Retinal pigment epithelial cell (primary cell): ENCODE measurements around the gene TANGO6.
"Not testable (repeated sequence)": the region's sequence is repeated elsewhere in the genome, so short reads cannot be mapped to it uniquely, and the experiment has no call there.

Experiments
- DNase-seq: peaks from one replicate; pipeline ENCODE4 v3.0.0-alpha.2; 2010; ENCODE audit warnings: low read depth
- H3K4me3 ChIP-seq: 2 replicates; pipeline ENCODE4 v1.5.1; 2011; ENCODE audit warnings: mild to moderate bottlenecking, low read length, control low read depth, moderate library complexity
- TF ChIP-seq, protein P1 (sequence below): conservative IDR thresholded peaks from 2 replicates; pipeline ENCODE4 v1.5.1; 2011; ENCODE audit warnings: low read depth, low read length, control low read depth, inconsistent platforms

Gene TANGO6

DNA sequence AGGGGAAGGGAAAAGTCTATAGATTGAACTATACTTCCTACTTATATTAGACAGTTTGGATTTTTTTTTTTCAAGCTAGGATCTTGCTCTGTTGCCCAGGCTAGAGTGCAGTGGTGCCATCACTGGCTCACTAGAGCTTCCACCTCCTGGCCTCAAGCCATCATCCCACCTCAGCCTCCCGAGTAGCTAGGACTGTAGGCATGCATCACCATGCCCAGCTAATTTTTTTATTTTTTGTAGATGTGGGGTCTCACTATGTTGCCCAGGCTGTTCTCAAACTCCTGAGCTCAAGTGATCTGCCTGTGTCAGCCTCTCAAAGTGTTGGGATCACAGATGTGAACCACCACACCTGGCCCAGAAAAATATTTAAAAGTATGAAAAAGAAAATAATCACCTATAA lies 141.1 kb downstream of the TANGO6 start:
- TF ChIP-seq, protein P1, sequence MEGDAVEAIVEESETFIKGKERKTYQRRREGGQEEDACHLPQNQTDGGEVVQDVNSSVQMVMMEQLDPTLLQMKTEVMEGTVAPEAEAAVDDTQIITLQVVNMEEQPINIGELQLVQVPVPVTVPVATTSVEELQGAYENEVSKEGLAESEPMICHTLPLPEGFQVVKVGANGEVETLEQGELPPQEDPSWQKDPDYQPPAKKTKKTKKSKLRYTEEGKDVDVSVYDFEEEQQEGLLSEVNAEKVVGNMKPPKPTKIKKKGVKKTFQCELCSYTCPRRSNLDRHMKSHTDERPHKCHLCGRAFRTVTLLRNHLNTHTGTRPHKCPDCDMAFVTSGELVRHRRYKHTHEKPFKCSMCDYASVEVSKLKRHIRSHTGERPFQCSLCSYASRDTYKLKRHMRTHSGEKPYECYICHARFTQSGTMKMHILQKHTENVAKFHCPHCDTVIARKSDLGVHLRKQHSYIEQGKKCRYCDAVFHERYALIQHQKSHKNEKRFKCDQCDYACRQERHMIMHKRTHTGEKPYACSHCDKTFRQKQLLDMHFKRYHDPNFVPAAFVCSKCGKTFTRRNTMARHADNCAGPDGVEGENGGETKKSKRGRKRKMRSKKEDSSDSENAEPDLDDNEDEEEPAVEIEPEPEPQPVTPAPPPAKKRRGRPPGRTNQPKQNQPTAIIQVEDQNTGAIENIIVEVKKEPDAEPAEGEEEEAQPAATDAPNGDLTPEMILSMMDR, result no peak
- DNase-seq, result no peak
- H3K4me3 ChIP-seq, result no peak overlapping the region

DNA sequence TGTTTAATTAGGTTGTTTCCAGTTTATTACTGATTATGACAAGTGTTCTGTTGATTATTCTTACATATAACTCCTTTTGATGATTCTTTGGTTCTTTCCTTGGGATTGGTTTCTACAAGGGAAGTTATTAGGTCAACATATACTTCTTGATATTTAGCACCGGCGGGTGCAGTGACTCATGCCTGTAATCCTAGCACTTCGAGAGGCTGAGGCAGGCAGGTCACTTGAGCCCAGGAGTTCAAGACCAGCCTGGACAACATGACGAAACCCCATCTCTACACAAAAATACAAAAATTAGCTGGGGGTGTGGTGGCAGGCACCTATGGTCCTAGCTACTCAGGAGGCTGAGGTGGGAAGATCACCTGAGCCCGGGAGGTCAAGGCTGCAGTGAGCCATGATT lies 141.9 kb downstream of the TANGO6 start:
- H3K4me3 ChIP-seq, result no peak overlapping the region
- TF ChIP-seq, protein P1, result no peak
- no peak for DNase-seq

DNA sequence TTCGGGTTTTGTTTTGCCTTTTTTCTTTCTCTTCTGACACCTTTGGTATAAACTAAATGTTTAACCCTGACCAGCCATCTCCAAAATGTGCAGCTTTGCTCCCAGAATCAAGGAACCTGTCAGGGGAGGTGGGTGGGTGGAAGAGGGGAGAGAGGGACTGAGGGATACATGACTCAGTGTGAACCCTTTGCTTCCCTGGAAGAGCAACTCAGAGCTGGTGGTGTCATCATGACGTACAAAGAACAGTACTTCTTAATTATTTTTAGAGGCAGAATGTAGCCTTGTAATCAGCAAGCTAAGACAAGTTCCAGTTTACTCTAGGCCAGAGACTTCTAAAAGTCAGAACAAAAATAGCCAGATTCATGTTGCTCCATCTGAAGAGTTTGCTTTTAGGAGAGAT lies 142.5 kb downstream of the TANGO6 start:
- H3K4me3 ChIP-seq, result no peak overlapping the region
- TF ChIP-seq, protein P1, result no peak
- DNase-seq, result no peak

DNA sequence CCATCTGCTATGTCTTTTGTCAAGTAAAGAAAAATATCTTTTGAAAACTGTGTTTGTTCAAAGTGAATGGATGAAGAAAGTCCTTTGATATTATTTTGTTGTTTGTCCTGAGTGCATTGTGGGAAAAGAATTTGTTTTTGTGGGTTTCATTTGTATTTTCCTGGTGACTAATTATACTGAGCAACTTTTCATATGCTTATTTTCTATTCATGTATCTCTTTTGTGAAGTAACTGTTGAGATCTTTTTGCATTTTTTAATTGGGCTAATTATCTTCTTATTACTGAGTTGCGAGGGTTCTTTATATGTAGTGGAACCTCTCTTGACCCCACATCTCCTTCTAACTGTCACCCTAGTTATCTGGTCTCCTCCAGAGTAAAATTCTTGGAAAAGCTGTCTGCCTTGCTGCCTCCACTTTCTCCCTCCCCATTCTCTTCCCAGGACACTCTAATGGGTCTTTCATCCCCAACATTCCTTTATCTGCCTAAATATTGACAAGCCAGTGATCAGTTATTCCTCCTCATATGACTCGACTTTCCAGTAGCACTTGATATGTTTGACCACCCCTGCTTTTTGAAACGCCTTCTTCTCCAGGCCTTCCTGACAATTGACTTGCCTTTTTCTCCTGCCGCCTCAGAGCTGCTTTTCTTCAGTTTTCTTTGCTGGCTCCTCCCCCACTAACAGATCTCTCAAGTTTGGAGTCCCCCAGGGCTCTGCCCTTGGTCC lies 144.6 kb downstream of the TANGO6 start:
- no peak overlapping the region for H3K4me3 ChIP-seq
- TF ChIP-seq, protein P1, result no peak
- no peak for DNase-seq

DNA sequence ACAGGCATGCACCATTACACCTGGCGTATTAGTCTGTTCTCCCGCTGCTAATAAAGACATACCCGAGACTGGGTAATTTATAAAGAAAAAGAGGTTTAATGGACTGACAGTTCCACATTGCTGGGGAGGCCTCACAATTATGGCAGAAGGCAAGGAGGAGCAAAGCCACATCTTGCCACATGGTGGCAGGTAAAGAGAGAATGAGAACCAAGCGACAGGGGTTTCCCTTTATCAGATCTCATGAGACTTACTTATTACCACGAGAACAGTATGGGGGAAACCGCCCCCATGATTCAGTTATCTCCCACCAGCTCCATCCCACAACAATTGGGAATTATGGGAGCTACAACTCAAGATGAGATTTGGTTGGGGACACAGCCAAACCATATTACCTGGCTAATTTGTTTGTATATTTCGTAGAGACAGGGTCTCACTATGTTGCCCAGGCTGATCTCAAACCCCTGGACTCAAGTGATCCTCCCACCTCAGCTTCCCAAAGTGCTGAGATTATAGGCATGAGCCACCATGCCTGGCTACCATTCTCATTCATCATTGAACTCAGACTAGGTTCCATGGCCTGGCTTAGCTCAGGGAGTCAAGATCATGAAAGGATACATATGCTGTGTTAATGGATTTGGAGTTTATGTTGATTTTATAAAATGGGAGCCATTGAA lies 147.0 kb downstream of the TANGO6 start:
- DNase-seq, H3K4me3 ChIP-seq: not testable (repeated sequence)

DNA sequence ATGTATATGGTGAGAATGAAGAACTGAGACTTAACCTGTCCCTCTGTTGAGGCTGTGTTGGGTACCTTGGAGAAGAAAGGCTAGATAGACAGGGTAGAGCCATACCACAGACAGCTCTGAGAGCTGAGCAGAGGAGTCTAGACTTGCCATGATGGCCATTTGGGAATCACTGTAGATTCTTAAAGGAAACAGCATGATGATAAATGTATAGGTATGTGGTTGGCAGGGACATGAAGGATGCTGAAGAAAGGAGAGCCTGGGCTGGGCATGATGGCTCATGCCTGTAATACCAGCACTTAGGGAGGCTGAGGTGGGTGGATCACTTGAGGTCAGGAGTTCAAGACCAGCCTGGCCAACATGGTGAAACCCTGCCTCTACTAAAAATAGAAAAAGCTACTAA lies 147.7 kb downstream of the TANGO6 start:
- H3K4me3 ChIP-seq, result no peak overlapping the region
- DNase-seq, result no peak
- TF ChIP-seq, protein P1, result no peak

DNA sequence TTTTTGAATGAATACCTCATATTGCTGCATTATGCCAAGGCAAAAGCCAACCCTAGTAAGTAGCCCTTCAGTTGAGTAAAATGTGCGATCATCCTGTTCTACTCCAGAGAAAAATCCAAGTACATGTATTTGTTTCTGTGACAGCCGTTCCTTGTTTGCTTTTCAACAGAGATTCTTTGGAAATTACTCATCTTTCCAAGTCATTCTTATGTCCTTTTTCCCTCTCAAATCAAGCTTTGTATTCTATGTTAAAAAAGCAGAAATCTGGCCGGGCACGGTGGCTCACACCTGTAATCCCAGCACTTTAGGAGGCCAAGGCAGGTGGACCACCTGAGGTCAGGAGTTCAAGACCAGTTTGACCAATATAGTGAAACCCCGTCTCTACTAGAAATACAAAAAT lies 149.2 kb downstream of the TANGO6 start:
- H3K4me3 ChIP-seq, result no peak overlapping the region
- DNase-seq, result no peak
- TF ChIP-seq, protein P1, result no peak
